ENCODE data around the gene C21orf58. TPM values are rescaled to one million over a fixed set of nuclear protein-coding genes. Genes with fewer than 3 reads are reported as not detected.

The C21orf58 gene
- polyA plus RNA-seq, 1 of the 3 experiments (the other 2 are of a cell fraction), result 9.7 TPM

GRCh38 chr21:46354046-46354445 lies 30.4 kb upstream of the C21orf58 start (continued):
- TF ChIP-seq FOXJ3 (CRISPR knock-in tag; IDR thresholded peaks at IDR 0.05), result no peak
- TF ChIP-seq, protein P1, sequence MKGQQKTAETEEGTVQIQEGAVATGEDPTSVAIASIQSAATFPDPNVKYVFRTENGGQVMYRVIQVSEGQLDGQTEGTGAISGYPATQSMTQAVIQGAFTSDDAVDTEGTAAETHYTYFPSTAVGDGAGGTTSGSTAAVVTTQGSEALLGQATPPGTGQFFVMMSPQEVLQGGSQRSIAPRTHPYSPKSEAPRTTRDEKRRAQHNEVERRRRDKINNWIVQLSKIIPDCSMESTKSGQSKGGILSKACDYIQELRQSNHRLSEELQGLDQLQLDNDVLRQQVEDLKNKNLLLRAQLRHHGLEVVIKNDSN (IDR thresholded peaks at IDR 0.05; ENCODE audit: borderline replicate concordance, low read depth), result no peak
- no peak for TF ChIP-seq TAF1 (IDR thresholded peaks at IDR 0.05; ENCODE audit: borderline replicate concordance, low read depth, low read length)
- no peak for TF ChIP-seq TEAD4 (IDR thresholded peaks at IDR 0.05; ENCODE audit: borderline replicate concordance, insufficient read depth)
- no peak for TF ChIP-seq RXRA (IDR thresholded peaks at IDR 0.05; ENCODE audit: borderline replicate concordance, low read depth)
- TF ChIP-seq FOSL2 (IDR thresholded peaks at IDR 0.05; ENCODE audit: borderline replicate concordance, low read depth), result no peak
- no peak for TF ChIP-seq YY1 (IDR thresholded peaks at IDR 0.05; ENCODE audit: low read depth)
- TF ChIP-seq POLR2AphosphoS5 (IDR thresholded peaks at IDR 0.05; ENCODE audit: low read depth, low read length), result no peak
- TF ChIP-seq, protein P2, sequence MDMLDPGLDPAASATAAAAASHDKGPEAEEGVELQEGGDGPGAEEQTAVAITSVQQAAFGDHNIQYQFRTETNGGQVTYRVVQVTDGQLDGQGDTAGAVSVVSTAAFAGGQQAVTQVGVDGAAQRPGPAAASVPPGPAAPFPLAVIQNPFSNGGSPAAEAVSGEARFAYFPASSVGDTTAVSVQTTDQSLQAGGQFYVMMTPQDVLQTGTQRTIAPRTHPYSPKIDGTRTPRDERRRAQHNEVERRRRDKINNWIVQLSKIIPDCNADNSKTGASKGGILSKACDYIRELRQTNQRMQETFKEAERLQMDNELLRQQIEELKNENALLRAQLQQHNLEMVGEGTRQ (IDR thresholded peaks at IDR 0.05; ENCODE audit: borderline replicate concordance, low read depth, low read length), result no peak

GRCh38 chr21:46352913-46353312 lies 29.2 kb upstream of the C21orf58 start:
- no peaks in the 10 kb centered on the region for H3K9me2 ChIP-seq
- H3K79me2 ChIP-seq (ENCODE audit: insufficient read depth), result no peaks in the 10 kb centered on the region
- DNase-seq, result no peak
- no peaks in the 10 kb centered on the region for H3K9me3 ChIP-seq
- no peaks in the 10 kb centered on the region for H3K4me1 ChIP-seq (ENCODE audit: control insufficient read depth in 1 of 2, insufficient read depth in 2 of 2, low read depth in 1 of 2, low read length in 1 of 2)
- H3K4me3 ChIP-seq (ENCODE audit: low read depth in 2 of 2, low read length in 1 of 2), result no peak overlapping the region
- no peak overlapping the region for H3K27ac ChIP-seq (ENCODE audit: low read depth in 2 of 2, low read length in 1 of 2)
- peaks cover 24 to 76% of the 10 kb centered on the region in 2 experiments for H3K36me3 ChIP-seq (replicated peaks in 1 of 2; ENCODE audit: control insufficient read depth in 1 of 2, insufficient read depth in 2 of 2, low read length in 1 of 2)
- POLR2A ChIA-PET, result no interaction called here
- H3F3A ChIP-seq (replicated peaks; ENCODE audit: insufficient read depth), result no peaks in the 10 kb centered on the region
- no peak overlapping the region for H2AFZ ChIP-seq (ENCODE audit: low read depth)
- H3K4me2 ChIP-seq, result no peak overlapping the region
- CTCF ChIA-PET, result no interaction called here
- 93% methylated on average over 14 of the region's 14 CpGs for WGBS (ENCODE audit: low lambda C conversion rate)
- no peaks in the 10 kb centered on the region for H3K27me3 ChIP-seq (ENCODE audit: insufficient read depth)
- TF ChIP-seq, protein P2 (IDR thresholded peaks at IDR 0.05; ENCODE audit: borderline replicate concordance, low read depth, low read length), result no peak
- TF ChIP-seq YY1 (IDR thresholded peaks at IDR 0.05; ENCODE audit: low read depth), result no peak
- H4K20me1 ChIP-seq (ENCODE audit: insufficient read depth), result no peaks in the 10 kb centered on the region
- no peak overlapping the region for H3K9ac ChIP-seq

- no peak overlapping the region for H3K4me3 ChIP-seq (ENCODE audit: low read depth in 2 of 2, low read length in 1 of 2)
- no peaks in the 10 kb centered on the region for H3K27me3 ChIP-seq (ENCODE audit: insufficient read depth)
- ChIA-PET CTCF (no interaction called here), POLR2A (no interaction called here)
- no peaks in the 10 kb centered on the region for H3K9me3 ChIP-seq
- H3K27ac ChIP-seq (ENCODE audit: low read depth in 2 of 2, low read length in 1 of 2), result no peak overlapping the region
- no peak overlapping the region for H3K9ac ChIP-seq
- H3K4me2 ChIP-seq, result no peak overlapping the region
- no peaks in the 10 kb centered on the region for H3K9me2 ChIP-seq
- WGBS (ENCODE audit: low lambda C conversion rate), result 56% methylated on average over 1 of the region's 11 CpGs
- H2AFZ ChIP-seq (ENCODE audit: low read depth), result no peak overlapping the region
- no peak for DNase-seq
- no peaks in the 10 kb centered on the region for H3K79me2 ChIP-seq (ENCODE audit: insufficient read depth)
- H3F3A ChIP-seq (replicated peaks; ENCODE audit: insufficient read depth), result no peaks in the 10 kb centered on the region
- peaks cover 0 to 6% of the 10 kb centered on the region in 2 experiments; a peak in 1 of 4 replicates for H3K4me1 ChIP-seq (ENCODE audit: control insufficient read depth in 1 of 2, insufficient read depth in 2 of 2, low read depth in 1 of 2, low read length in 1 of 2)
- peaks cover 24 to 79% of the 10 kb centered on the region in 2 experiments for H3K36me3 ChIP-seq (replicated peaks in 1 of 2; ENCODE audit: control insufficient read depth in 1 of 2, insufficient read depth in 2 of 2, low read length in 1 of 2)
- no peaks in the 10 kb centered on the region for H4K20me1 ChIP-seq (ENCODE audit: insufficient read depth)
- TF ChIP-seq SMC3 (IDR thresholded peaks at IDR 0.05; ENCODE audit: low read depth, low read length), result no peak
- TF ChIP-seq NFIC (IDR thresholded peaks at IDR 0.05; ENCODE audit: borderline replicate concordance), result no peak
- no peak for TF ChIP-seq YY1 (IDR thresholded peaks at IDR 0.05; ENCODE audit: low read depth)
- TF ChIP-seq ELF1 (IDR thresholded peaks at IDR 0.05), result no peak
- TF ChIP-seq FOXJ3 (CRISPR knock-in tag; IDR thresholded peaks at IDR 0.05), result no peak
- TF ChIP-seq, protein P2 (IDR thresholded peaks at IDR 0.05; ENCODE audit: borderline replicate concordance, low read depth, low read length), result no peak
- TF ChIP-seq MEF2A (IDR thresholded peaks at IDR 0.05; ENCODE audit: borderline replicate concordance, low read depth), result no peak
- no peak for TF ChIP-seq FOXM1 (IDR thresholded peaks at IDR 0.05; ENCODE audit: low read depth)
- TF ChIP-seq EP300 (IDR thresholded peaks at IDR 0.05; ENCODE audit: borderline replicate concordance in 1 of 2, low read depth in 1 of 2, low read length in 1 of 2), result no peak
- no peak for TF ChIP-seq FOSL2 (IDR thresholded peaks at IDR 0.05; ENCODE audit: borderline replicate concordance, low read depth)
- TF ChIP-seq TAF1 (IDR thresholded peaks at IDR 0.05; ENCODE audit: borderline replicate concordance, low read depth, low read length), result no peak
- no peak for TF ChIP-seq EZH2phosphoT487 (IDR thresholded peaks at IDR 0.05; ENCODE audit: borderline replicate concordance, low read depth)
- TF ChIP-seq RAD21 (IDR thresholded peaks at IDR 0.05; ENCODE audit: low read length), result no peak
- no peak for TF ChIP-seq GABPA (IDR thresholded peaks at IDR 0.05; ENCODE audit: low read depth)
- TF ChIP-seq, protein P3, sequence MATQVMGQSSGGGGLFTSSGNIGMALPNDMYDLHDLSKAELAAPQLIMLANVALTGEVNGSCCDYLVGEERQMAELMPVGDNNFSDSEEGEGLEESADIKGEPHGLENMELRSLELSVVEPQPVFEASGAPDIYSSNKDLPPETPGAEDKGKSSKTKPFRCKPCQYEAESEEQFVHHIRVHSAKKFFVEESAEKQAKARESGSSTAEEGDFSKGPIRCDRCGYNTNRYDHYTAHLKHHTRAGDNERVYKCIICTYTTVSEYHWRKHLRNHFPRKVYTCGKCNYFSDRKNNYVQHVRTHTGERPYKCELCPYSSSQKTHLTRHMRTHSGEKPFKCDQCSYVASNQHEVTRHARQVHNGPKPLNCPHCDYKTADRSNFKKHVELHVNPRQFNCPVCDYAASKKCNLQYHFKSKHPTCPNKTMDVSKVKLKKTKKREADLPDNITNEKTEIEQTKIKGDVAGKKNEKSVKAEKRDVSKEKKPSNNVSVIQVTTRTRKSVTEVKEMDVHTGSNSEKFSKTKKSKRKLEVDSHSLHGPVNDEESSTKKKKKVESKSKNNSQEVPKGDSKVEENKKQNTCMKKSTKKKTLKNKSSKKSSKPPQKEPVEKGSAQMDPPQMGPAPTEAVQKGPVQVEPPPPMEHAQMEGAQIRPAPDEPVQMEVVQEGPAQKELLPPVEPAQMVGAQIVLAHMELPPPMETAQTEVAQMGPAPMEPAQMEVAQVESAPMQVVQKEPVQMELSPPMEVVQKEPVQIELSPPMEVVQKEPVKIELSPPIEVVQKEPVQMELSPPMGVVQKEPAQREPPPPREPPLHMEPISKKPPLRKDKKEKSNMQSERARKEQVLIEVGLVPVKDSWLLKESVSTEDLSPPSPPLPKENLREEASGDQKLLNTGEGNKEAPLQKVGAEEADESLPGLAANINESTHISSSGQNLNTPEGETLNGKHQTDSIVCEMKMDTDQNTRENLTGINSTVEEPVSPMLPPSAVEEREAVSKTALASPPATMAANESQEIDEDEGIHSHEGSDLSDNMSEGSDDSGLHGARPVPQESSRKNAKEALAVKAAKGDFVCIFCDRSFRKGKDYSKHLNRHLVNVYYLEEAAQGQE (IDR thresholded peaks at IDR 0.05; ENCODE audit: low read depth, low read length), result no peak
Observed at GRCh38 chr21:46352164-46352515, 28.5 kb upstream of the C21orf58 start.
